Ammon's horn (tissue), 1 donor: ENCODE measurements around the gene NBPF3.
"Not testable (repeated sequence)": the region's sequence is repeated elsewhere in the genome, so short reads cannot be mapped to it uniquely, and the experiment has no call there.

Experiments used
- DNase-seq: peaks from one replicate; pipeline ENCODE4 v3.0.0-alpha.2; 2016; ENCODE audit warnings: low spot score

Gene NBPF3

GRCh38 chr1:21439721-21440629 is at the start of gene NBPF3:
TSS of gene NBPF3 (plus strand) at chr1:21440137. CDS start at chr1:21445087, 4,950 bp downstream.
- DNase-seq, result peak; percentile 95

GRCh38 chr1:21391497-21391896 is 48.4 kb upstream of the NBPF3 start:
- DNase-seq, result no peak

GRCh38 chr1:21392587-21393263 is 47.2 kb upstream of the NBPF3 start:
- no peak for DNase-seq

GRCh38 chr1:21396516-21396915 is 43.4 kb upstream of the NBPF3 start:
- no peak for DNase-seq

GRCh38 chr1:21397813-21398188 is 42.1 kb upstream of the NBPF3 start:
- DNase-seq, result peak; percentile 36

- DNase-seq, result not testable (repeated sequence)
Observed at GRCh38 chr1:21401726-21402346, 38.1 kb upstream of the NBPF3 start.

- DNase-seq, result no peak
Observed at GRCh38 chr1:21406659-21407058, 33.3 kb upstream of the NBPF3 start.

GRCh38 chr1:21409897-21410296 is 30.0 kb upstream of the NBPF3 start:
- DNase-seq, result not testable (repeated sequence)

- no peak for DNase-seq
Observed at GRCh38 chr1:21414015-21414414, 25.9 kb upstream of the NBPF3 start.

- not testable (repeated sequence) for DNase-seq
Observed at GRCh38 chr1:21420378-21420777, 19.6 kb upstream of the NBPF3 start.

- not testable (repeated sequence) for DNase-seq
Observed at GRCh38 chr1:21421307-21421706, 18.6 kb upstream of the NBPF3 start.

GRCh38 chr1:21427798-21428480 is 12.0 kb upstream of the NBPF3 start:
- not testable (repeated sequence) for DNase-seq

GRCh38 chr1:21428481-21429073 is 11.4 kb upstream of the NBPF3 start:
- not testable (repeated sequence) for DNase-seq

GRCh38 chr1:21429210-21429609 is 10.7 kb upstream of the NBPF3 start:
- not testable (repeated sequence) for DNase-seq

- not testable (repeated sequence) for DNase-seq
Observed at GRCh38 chr1:21430875-21431274, 9.1 kb upstream of the NBPF3 start.

GRCh38 chr1:21434394-21434793 is 5.5 kb upstream of the NBPF3 start:
- no peak for DNase-seq

GRCh38 chr1:21435646-21436487 is 4.1 kb upstream of the NBPF3 start:
- no peak for DNase-seq

GRCh38 chr1:21436488-21437340 is 3.2 kb upstream of the NBPF3 start:
- peak; percentile 5 for DNase-seq

GRCh38 chr1:21437341-21437640 is 2.6 kb upstream of the NBPF3 start:
- DNase-seq, result no peak
